Renal cortex interstitium (tissue), 11 donors: Measurements from ENCODE around the gene NUBPL. TPM values are rescaled to one million over a fixed set of nuclear protein-coding genes. Genes with fewer than 3 reads are reported as not detected.
A peak's percentile ranks its signal among the peaks of the same experiment; 100 is the strongest.
"Not testable (repeated sequence)": the region's sequence is repeated elsewhere in the genome, so short reads cannot be mapped to it uniquely, and the experiment has no call there.

ENCODE experiments used
- DNase-seq, 11 donors: peaks; one replicate each; pipeline ENCODE4 v3.0.0-alpha.2; 2013; ENCODE audit warnings: low read depth in 9 of 11, low spot score in 4 of 11; ENCODE audit errors: extremely low read depth in 1 of 11
- polyA plus RNA-seq, 3 donors: library from polyadenylated mRNA; unstranded; fragments of 120-200 nt; gene quantifications; one replicate each; pipeline ENCODE4 v1.2.1, GENCODE V29; 2013; ENCODE audit not compliant: insufficient read length in 3 of 3

Gene NUBPL
- polyA plus RNA-seq, 3 donors, result 14.3 to 18.5 (median 16.0) TPM

DNA sequence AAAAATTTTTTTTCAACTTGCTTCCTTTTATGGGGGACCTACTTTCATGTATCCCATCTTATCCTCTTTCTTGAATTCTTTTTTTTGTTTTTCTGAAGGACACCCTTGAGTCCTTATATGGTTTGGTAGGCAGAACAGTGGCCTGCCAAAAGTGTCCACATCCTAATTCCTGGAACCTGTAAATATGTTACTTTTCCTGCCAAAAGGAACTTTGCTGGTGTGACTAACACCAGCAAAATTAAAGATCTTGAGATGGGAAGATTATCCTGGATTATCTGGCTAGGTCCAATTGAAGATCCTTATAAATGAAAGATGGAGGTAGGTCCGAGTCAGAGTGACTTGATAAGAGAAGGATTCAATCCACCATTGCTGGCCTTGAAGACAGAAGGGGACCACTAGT lies 5.3 kb downstream of the NUBPL start:
- no peak for DNase-seq

DNA sequence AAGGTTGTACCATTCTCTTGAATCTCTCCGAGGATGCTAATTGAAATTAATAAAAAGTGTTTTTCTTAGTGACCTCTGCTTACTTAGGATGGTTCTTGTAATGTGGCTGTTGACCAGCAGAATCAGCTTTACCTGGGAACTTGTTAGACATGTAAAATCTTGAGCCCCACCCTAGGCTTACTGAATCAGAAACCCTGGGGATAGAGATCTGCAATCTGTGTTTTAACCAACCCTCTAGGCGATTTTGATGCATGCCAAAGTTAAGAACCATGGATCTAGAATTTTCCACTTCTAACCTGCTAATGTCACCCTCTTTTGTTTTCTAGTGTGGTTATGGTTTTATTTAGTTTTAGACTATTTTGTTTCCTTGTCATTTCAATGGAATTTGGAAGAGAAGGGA lies 6.5 kb downstream of the NUBPL start:
- no peak for DNase-seq

DNA sequence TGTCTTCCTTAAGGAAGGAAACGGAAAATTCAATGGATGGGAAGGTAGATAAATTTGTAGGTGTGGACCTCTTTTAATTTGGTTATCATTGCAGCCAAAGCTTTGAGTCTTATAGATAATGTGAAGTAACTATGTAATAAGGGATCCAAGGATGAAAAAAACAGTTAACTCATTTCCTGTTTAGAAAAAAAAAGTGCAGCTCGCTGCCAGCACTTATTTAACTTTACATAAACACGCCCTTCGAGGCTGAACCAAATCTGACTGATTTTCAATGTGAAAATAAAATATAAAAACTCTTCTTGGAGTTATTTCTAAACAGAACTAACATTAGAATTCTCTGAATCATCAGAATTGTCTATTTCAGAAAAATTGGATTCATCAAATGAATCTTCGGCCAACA lies 7.0 kb downstream of the NUBPL start:
- no peak for DNase-seq

DNA sequence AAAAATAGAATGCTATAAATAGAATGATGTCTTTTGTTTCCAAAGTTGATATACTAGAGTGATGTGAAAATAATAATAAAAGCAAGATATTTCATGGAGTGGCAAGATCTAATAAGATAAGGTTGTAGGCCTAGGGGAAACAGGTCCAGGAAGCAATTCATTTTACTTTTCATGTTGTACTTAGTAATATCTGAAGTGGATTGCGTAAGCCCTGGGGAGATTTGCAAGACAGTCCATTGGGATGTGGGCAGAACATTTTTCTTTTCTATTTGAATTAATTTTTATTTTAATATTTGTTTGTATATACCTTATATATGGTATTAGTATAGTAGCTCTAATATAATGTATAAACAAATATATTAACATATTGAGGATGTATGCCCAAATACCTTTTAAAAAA lies 7.5 kb downstream of the NUBPL start:
- no peak for DNase-seq

DNA sequence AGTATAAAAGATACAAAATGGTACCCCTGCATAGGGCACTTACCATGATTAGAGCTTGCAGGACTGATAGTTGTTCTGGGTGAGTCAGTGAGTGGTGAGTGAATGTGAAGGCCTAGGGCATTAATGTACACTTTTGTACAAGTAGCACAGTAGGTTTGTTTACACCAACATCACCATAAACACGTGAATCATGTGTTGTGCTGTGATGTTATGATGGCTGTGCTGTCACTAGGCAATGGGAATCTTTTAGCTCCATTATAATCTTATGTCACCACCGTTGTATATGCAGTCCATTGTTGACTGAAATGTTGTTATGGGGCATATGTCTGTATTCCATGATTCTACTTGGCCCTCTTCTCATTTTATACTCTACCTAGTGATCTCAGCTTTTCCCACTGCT lies 11.8 kb downstream of the NUBPL start:
- DNase-seq, result no peak

DNA sequence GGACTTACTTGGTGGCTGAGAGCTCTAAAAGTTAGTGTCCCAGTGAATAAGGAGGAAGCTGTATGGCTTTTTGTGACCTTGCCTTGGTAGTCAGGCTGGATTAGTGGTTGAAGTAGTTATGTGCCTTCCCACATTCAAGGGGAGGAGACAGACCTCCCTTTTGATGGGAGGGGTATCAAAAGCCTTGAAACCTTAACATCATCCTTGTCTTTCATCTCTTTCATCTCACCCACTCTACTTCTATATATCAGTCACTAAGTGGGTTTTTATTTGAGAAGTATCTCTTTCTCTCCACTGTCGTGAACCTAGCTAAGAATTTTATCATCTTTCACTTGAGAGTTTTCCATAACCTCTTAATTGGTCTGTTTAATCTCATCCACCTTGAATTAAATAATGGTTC lies 15.7 kb downstream of the NUBPL start:
- DNase-seq, result no peak

DNA sequence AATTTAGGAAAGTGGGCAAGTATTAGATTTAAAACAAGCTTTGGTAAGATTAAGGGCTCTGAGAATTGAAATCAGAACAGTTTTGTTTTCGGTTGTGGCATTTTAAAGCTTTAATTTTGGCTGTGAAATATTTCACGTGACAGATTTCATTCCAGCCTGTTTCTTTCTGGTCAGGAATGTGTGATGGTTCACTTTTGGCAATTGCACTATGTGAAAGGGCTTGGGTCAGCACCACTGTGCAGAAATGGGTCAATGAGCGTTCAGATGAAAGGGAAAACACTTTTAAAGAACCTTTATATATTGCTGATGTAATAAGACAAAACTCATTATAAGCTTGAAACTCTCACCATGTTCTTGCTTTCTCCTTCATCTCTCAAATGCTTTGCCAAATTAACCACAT lies 17.1 kb downstream of the NUBPL start:
- no peak for DNase-seq

DNA sequence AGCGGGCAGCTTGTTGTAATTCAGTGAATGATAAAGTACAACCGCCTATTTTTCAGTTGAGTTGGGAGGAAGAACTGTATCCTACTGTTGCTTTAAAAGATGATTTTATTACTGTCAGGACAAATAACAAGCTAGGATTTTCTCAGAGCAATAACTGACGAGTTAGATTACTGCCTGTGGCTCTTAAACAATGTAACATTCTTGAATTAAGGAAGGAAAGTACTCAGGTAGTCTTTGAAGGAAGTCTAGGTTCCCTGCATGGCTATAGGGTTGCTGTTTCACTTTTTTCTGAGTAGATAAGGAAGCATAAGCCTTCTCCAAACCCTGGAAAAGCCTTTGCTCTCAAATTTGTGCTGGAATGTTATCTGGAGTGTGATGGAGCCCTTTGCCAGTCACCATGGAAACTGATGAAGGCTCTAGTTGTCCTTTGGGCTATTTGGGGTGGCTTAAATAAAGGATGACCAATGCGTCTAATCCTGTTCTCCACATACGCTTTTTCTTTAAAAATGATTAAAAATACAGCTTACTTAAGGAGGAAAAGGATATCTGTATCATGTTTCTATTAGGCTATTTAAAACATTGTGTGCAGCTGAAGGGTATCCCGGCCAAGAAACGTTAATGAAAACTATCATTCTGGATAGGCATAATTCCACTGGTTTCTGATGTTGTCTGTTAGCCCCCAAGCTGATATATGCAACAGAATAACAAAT lies 17.7 kb downstream of the NUBPL start:
- DNase-seq, result no peak

DNA sequence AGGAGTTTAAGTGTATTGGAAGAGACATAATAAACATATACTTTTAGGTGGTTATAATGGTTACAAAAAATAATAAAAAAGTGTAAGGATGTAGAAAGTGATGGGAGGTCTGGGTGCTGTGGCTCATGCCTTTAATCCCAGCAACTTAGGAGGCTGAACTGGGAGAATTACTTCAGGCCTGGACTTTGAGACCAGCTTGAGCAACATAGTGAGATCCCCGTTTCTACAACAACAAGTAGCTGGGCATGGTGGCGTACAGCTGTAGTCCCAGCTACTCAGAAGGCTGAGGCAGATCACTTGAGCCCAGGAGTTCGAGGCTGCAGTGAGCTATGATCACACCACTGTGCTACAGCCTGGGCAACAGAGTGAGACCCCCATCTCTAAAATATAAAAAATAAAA lies 19.0 kb downstream of the NUBPL start:
- no peak for DNase-seq

DNA sequence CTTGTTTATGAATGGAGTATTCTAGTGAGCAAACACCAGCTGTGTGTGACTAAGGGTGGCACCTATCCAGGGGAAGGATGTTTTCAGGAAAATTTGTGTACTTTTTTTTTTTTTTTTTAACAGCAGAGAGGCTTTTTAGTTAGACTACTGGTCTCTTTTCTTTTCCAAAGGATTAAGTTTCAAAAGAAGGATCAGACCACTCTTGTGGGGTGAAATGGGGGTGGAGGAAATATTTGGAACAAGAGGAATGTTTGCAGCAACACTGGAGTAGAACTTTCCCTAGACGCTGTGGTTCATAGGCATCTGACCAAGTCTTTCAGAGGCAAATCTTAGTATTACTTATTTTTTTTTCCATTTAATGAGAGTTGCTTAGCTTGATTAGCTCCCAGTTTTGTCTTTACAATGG lies 21.1 kb downstream of the NUBPL start:
- DNase-seq, result peak in 2 of 11 donors; percentile 21 to 46

DNA sequence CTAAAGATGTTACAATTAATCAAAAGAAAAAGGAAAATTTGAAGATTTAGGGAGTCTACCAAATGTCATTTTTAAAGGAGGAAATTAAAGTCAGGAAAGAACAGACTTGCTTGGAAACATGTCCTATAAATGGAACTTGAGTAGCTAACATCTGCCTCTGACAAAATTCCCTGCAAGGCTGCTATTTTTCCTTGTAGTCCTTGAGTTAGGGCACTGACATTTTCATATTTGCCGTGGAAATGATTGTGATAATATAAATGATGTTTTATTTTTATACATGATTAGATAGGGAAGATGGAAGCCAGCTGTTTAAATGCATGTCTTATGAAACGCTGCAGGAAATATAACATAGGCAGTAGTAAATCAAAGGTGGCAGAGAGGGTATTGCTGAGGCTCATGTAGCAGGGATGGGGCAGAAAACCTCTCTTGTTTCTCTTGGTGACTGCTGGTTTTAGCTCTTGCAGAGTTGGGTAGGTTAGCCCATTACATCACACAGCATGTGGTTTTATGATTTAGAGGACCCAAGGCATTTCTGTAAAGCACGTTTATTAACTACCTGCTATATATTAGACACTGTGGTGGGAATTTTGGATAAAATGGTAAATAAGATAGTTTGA lies 21.7 kb downstream of the NUBPL start:
- peak in 1 of 11 donors; percentile 20 for DNase-seq

DNA sequence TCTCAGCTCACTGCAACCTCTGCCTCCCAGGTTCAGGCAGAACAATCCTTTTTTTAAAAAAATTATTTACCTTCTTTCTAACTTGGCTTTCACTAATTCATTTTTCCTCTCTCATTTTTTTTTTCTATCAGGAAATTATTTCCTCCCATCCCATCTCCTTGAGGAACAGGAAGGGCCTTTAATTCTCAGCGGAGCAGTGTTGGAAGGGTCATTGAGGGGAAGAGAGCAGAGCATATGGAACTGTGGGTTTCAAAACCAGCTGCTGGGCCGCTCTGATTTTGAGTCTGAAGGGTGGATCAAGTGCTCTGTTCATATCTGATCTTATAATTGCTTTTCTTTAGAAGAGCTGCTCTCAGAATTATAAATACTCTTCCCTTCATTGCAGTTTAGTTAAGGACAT lies 29.0 kb downstream of the NUBPL start:
- DNase-seq, result no peak

DNA sequence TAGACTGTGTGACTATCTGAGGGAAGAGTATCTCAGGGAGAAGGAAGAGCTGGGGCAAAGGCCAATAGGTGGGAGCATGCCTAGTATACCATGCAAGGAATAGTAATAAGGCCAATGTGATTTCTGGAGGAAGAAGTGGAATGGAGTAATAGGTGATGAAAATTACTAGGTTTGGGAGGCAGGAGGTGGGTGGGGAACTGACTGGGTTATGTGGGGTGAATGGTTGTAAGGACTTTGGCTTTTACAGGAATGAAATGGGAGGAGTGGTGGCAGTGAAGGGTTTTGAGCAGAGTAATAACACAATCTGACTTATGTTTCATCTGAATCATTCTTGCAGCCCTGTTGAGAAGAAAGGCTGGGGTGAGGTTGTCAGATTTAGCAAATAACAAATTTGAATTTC lies 30.9 kb downstream of the NUBPL start:
- no peak for DNase-seq

DNA sequence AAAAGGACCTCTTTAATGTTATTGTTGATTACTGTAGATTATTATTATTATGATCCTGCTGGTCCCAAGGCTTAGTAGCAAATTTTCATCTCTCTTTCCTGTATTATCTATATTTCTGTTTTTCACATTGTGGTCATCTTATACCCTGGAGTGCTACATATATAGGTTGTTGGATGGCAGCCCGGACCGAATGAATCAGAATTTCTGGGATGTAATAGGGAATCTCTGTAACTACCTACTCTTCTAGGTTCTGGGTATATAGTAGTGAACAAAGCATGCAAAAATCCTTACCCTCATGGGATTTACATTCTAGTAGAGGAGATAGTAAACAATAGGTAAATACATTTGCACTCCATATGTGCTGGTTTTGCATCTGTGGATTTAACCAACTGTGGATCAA lies 31.4 kb downstream of the NUBPL start:
- DNase-seq, result no peak

DNA sequence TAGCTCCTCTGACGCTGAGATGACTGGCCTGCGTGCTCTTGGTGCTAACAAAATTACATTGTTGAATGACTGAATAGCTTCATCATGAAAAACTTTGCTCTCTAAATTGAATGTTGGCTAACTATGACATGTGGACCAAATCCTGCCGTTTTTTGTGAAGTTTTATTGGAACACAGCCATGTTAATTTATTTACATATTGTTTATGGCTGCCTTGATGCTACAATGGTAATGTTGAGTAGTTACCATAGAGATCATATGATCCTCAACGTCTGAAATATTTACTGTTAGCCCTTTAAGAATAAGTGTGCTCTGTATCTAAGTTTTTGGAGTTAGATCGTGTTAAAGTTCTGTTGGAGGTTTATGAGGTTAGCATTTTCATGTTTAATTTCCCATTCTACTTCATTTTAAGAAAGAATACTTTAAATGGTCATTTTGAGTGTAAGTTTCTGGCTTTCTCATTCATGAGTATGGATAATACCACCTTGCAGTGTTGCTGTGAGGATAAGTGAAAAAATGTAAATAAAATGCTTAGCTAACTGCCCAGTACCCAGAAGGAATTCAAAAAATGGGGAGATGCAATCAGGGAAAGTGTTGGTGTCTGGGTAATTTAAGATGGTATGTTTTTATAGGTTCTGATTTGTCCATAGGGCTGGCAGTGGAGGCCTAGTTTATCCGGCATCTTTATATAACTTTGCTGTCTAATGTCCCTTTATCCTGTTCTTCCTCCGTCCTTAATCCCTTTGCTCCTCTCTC lies 35.3 kb downstream of the NUBPL start:
- peak in 2 of 11 donors; percentile 11 to 21 for DNase-seq

DNA sequence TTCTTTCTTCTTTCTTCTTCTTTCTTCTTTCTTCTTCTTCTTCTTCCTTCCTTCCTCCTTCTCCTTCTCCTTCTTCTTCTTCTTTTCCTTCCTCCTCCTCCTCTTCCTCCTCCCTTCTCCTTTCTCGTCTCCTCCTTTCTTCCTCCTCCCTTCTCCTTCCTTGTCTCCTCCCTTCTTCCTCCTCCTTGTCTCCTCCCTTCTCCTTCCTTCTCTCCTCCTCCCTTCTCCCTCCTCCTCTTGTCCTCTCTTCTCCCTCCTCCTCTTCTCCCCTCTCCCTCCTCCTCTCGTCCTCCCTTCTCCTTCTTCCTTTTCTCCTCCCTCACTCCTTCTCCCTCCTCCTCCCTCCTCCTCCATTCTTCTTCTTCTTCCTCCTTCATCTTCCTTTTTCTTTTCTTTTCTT lies 44.5 kb downstream of the NUBPL start:
- DNase-seq, result no peak

DNA sequence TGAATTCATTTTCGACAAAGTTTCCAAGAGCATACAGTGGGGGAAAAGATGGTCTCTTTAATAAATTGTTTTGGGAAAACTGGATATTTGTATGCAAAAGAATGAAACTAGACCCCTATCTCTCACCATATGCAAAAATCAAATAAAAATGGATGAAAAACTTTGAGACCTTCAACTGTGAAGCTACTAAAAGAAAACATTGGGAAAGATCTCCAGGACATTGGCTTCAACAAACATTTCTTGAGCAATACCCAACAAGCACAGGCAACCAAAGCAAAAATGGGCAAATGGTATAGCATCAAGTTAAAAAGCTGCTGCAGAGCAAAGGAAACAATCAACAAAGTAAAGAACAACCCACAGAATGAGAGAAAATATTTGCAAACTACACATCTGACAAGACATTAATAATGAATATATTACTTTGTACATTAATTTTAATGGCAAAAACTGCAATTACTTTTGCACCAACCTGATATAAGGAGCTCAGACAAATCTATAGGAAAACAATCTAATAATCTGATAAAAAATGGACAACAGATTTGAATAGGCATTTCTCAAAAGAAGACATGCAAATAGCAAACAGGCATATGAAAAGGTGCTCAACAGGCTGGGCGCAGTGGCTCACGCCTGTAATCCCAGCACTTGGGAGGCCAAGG lies 50.7 kb downstream of the NUBPL start:
- no peak for DNase-seq

DNA sequence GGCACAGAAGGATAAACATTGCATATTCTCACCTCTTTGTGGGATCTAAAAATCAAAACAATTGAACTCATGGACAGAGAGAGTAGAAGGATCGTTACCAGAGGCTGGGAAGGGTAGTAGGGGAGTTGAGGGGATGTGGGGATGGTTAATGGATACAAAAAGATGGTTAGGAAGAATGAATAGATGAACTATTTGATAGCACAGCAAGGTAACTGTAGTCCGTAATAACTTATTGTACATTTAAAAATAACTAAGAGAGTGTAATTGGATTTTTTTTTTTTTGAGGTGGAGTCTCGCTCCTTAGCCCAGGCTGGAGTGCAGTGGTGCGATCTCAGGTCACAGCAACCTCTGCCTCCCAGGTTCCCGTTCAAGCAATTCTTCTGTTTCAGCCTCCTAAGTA lies 52.0 kb downstream of the NUBPL start:
- DNase-seq, result no peak

DNA sequence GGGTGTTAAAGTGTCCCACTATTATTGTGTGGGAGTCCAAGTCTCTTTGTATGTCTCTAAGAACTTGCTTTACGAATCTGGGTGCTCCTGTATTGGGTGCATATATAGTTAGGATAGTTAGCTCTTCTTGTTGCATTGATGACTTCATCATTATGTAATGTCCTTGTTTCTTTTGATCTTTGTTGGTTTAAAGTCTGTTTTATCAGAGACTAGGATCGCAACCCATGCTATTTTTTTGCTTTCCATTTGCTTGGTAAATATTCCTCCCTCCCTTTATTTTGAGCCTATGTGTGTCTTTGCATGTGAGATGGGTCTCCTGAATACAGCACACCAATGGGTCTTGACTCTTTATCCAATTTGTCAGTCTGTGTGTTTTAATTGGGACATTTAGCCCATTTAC lies 57.7 kb downstream of the NUBPL start:
- not testable (repeated sequence) for DNase-seq

DNA sequence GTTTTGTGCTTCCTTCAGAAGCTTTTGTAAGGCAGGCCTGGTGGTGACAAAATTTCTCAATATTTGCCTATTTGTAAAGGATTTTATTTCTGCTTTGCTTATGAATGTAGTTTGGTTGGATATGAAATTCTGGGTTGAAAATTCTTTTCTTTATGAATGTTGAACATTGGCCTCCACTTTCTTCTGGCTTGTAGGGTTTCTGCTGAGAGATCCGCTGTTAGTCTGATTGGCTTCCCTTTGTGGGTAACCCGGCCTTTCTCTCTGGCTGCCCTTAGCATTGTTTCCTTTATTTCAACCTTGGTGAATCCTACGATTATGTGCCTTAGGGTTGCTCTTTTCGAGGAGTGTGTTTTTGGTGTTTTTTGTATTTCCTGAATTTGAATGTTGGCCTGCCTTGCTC lies 58.2 kb downstream of the NUBPL start:
- DNase-seq, result no peak
